Neural cell (in vitro differentiated cells): Measurements from ENCODE around the gene CDH4. TPM values are rescaled to one million over a fixed set of nuclear protein-coding genes. Genes with fewer than 3 reads are reported as not detected.

Experiments used
- H2AFZ ChIP-seq: fragments of 200-600, 300-800 bp; sonication (generic), shearing (Covaris generic); 2 replicates; pipeline ENCODE4 v1.6.0; 2014; ENCODE audit warnings: low read depth, mild to moderate bottlenecking, antibody characterized with exemption, low read length, moderate library complexity
- H3F3A ChIP-seq: fragments of 200-600 bp; shearing (Covaris generic); 2 replicates; pipeline ENCODE4 v1.6.1; 2016; ENCODE audit warnings: mild to moderate bottlenecking, moderate library complexity, mixed read lengths, antibody characterized with exemption, low read length; ENCODE audit not compliant: insufficient read depth, poor library complexity, severe bottlenecking
- H3K27ac ChIP-seq: fragments of 200-600, 300-800 bp; sonication (generic), shearing (Covaris generic); 2 replicates; pipeline ENCODE4 v1.5.1; 2014; ENCODE audit warnings: mild to moderate bottlenecking, low read length, moderate library complexity
- H3K27me3 ChIP-seq: fragments of 300-800, 200-600 bp; sonication (generic), shearing (Covaris generic); 2 replicates; pipeline ENCODE4 v1.6.0; 2014; ENCODE audit warnings: mild to moderate bottlenecking, low read depth, low read length, moderate library complexity; ENCODE audit not compliant: insufficient read depth
- H3K36me3 ChIP-seq: fragments of 300-800, 200-600 bp; sonication (generic), shearing (Covaris generic); 2 replicates; pipeline ENCODE4 v1.5.1; 2014; ENCODE audit warnings: mild to moderate bottlenecking, antibody characterized with exemption, low read length, moderate library complexity; ENCODE audit not compliant: insufficient read depth
- H3K4me2 ChIP-seq: fragments of 300-800, 200-600 bp; sonication (generic), shearing (Covaris generic); 2 replicates; pipeline ENCODE4 v1.6.0; 2014; ENCODE audit warnings: mild to moderate bottlenecking, low read length
- H3K4me3 ChIP-seq: fragments of 300-800, 200-600 bp; sonication (generic), shearing (Covaris generic); 2 replicates; pipeline ENCODE4 v1.5.1; 2014; ENCODE audit warnings: mild to moderate bottlenecking, low read length, moderate library complexity
- H3K79me2 ChIP-seq: fragments of 200-600 bp; shearing (Covaris generic); replicated peaks from 2 replicates; pipeline ENCODE4 v1.6.0; 2014; ENCODE audit warnings: mild to moderate bottlenecking, low read length, moderate library complexity; ENCODE audit not compliant: insufficient read depth
- H3K9ac ChIP-seq: fragments of 300-800, 200-600 bp; sonication (generic), shearing (Covaris generic); 2 replicates; pipeline ENCODE4 v1.6.1; 2016; ENCODE audit warnings: mild to moderate bottlenecking, low read length, mixed read lengths
- H3K9me2 ChIP-seq: fragments of 200-600 bp; shearing (Covaris generic); 2 replicates; pipeline ENCODE4 v1.6.1; 2016; ENCODE audit warnings: mild to moderate bottlenecking, low read length, mixed read lengths; ENCODE audit not compliant: insufficient read depth
- H3K9me3 ChIP-seq: fragments of 200-600, 300-800 bp; sonication (generic), shearing (Covaris generic); 2 replicates; pipeline ENCODE4 v1.6.1; 2016; ENCODE audit warnings: mild to moderate bottlenecking, mixed run types, low read length, moderate library complexity, mixed read lengths
- H4K20me1 ChIP-seq: fragments of 200-600 bp; shearing (Covaris generic); 2 replicates; pipeline ENCODE4 v1.6.1; 2016; ENCODE audit warnings: mild to moderate bottlenecking, mixed run types; ENCODE audit not compliant: insufficient read depth
- EP300 ChIP-seq: fragments of 450-650 bp; conservative IDR thresholded peaks from 2 replicates; pipeline ENCODE4 v1.6.1; 2014; ENCODE audit warnings: antibody characterized with exemption, mild to moderate bottlenecking, moderate library complexity; ENCODE audit not compliant: poor library complexity, severe bottlenecking
- EZH2 ChIP-seq: fragments of 200-600, 300-800 bp; shearing (Covaris generic), sonication (generic); IDR thresholded peaks from 2 replicates; pipeline ENCODE4 v1.6.1; 2014; ENCODE audit warnings: antibody characterized with exemption, low read length, borderline replicate concordance, mild to moderate bottlenecking; ENCODE audit not compliant: insufficient read depth, poor library complexity, severe bottlenecking
- MXI1 ChIP-seq: fragments of 450-650 bp; conservative IDR thresholded peaks from 2 replicates; pipeline ENCODE4 v1.6.1; 2014; ENCODE audit warnings: antibody characterized with exemption, mild to moderate bottlenecking; ENCODE audit not compliant: poor library complexity, severe bottlenecking
- POLR2AphosphoS5 ChIP-seq: IDR thresholded peaks from 2 replicates; pipeline ENCODE4 v1.6.1; 2012
- RAD21 ChIP-seq: fragments of 450-650 bp; conservative IDR thresholded peaks from 2 replicates; pipeline ENCODE4 v1.6.1; 2014; ENCODE audit warnings: antibody characterized with exemption, mild to moderate bottlenecking, moderate library complexity
- REST ChIP-seq: IDR thresholded peaks from 2 replicates; pipeline ENCODE4 v1.6.1; 2012; ENCODE audit warnings: borderline replicate concordance
- SMC3 ChIP-seq: fragments of 450-650 bp; conservative IDR thresholded peaks from 2 replicates; pipeline ENCODE4 v1.6.1; 2014; ENCODE audit warnings: antibody characterized with exemption, mild to moderate bottlenecking, moderate library complexity; ENCODE audit not compliant: poor library complexity
- TAF1 ChIP-seq: IDR thresholded peaks from 2 replicates; pipeline ENCODE4 v1.6.1; 2012; ENCODE audit warnings: low read depth
- polyA plus RNA-seq: library from polyadenylated mRNA; depleted of rRNA; stranded (reverse); fragments of >200 nt; gene quantifications from 2 replicates; pipeline ENCODE4 v1.2.3, GENCODE V29; 2014
- TF ChIP-seq, protein P1 (sequence below): fragments of 450-650 bp; IDR thresholded peaks from 2 replicates; pipeline ENCODE4 v1.5.1; 2014; ENCODE audit warnings: antibody characterized with exemption, mild to moderate bottlenecking, moderate library complexity; ENCODE audit not compliant: poor library complexity, severe bottlenecking

The CDH4 gene
- polyA plus RNA-seq, 1 donor from 2014 or later, result 24.6 TPM

- Histone ChIP-seq H2AFZ (no peak overlapping the region), H3K27me3 (no peaks in the 10 kb centered on the region), H4K20me1 (no peaks in the 10 kb centered on the region), H3K79me2 (no peaks in the 10 kb centered on the region), H3K27ac (no peak overlapping the region), H3K9me3 (no peaks in the 10 kb centered on the region), H3K9me2 (no peaks in the 10 kb centered on the region), H3K4me2 (no peak overlapping the region), H3K4me3 (no peak overlapping the region), H3F3A (no peaks in the 10 kb centered on the region), H3K9ac (no peak overlapping the region), H3K36me3 (peaks cover 8% of the 10 kb centered on the region)
- TF ChIP-seq, protein P1, sequence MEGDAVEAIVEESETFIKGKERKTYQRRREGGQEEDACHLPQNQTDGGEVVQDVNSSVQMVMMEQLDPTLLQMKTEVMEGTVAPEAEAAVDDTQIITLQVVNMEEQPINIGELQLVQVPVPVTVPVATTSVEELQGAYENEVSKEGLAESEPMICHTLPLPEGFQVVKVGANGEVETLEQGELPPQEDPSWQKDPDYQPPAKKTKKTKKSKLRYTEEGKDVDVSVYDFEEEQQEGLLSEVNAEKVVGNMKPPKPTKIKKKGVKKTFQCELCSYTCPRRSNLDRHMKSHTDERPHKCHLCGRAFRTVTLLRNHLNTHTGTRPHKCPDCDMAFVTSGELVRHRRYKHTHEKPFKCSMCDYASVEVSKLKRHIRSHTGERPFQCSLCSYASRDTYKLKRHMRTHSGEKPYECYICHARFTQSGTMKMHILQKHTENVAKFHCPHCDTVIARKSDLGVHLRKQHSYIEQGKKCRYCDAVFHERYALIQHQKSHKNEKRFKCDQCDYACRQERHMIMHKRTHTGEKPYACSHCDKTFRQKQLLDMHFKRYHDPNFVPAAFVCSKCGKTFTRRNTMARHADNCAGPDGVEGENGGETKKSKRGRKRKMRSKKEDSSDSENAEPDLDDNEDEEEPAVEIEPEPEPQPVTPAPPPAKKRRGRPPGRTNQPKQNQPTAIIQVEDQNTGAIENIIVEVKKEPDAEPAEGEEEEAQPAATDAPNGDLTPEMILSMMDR, result no peak
- TF ChIP-seq TAF1 (no peak), EP300 (no peak), SMC3 (no peak), POLR2AphosphoS5 (no peak), MXI1 (no peak), RAD21 (no peak), EZH2 (no peak), REST (no peak)
These were observed 716.9 kb downstream of the CDH4 start for GRCh38 chr20:61968932-61969331.

DNA sequence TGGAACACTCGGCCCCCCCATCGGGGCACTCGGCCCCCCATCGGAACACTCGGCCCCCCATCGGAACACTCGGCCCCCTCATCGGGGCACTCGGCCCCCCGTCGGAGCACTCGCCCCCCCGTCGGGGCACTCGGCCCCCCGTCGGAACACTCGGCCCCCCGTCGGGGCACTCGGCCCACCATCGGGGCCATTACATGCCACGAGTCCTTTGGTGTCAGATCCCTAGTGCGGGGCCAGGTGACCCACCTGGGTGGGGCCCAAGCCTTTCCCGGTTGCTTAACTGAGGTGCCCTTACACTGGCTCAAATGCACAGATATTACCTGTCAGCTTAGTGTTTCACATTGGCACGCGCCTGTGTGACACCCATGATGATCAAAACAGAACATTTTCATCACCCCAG is 717.7 kb downstream of the CDH4 start:
- TF ChIP-seq POLR2AphosphoS5 (no peak), SMC3 (no peak), TAF1 (no peak), RAD21 (no peak), EZH2 (no peak), REST (no peak), EP300 (no peak)
- TF ChIP-seq, protein P1, result no peak
- no peaks in the 10 kb centered on the region for H3K27me3 ChIP-seq
- H4K20me1 ChIP-seq, result no peaks in the 10 kb centered on the region
- no peaks in the 10 kb centered on the region for H3F3A ChIP-seq
- no peak overlapping the region for H3K9ac ChIP-seq
- H3K9me2 ChIP-seq, result no peaks in the 10 kb centered on the region
- H3K4me2 ChIP-seq, result no peak overlapping the region
- H3K79me2 ChIP-seq, result no peaks in the 10 kb centered on the region
- no peaks in the 10 kb centered on the region for H3K9me3 ChIP-seq
- no peak overlapping the region for H3K4me3 ChIP-seq
- H3K36me3 ChIP-seq, result peaks cover 8% of the 10 kb centered on the region
- H2AFZ ChIP-seq, result no peak overlapping the region
- H3K27ac ChIP-seq, result no peak overlapping the region
